GM18858 (cell line): ENCODE results near the gene COBLL1.

Experiments used
- ATAC-seq: cut with Tn5 transposase; IDR thresholded peaks from one replicate; pipeline ENCODE4 v1.9.1; 2021; ENCODE audit not compliant: unreplicated experiment

COBLL1 gene

DNA sequence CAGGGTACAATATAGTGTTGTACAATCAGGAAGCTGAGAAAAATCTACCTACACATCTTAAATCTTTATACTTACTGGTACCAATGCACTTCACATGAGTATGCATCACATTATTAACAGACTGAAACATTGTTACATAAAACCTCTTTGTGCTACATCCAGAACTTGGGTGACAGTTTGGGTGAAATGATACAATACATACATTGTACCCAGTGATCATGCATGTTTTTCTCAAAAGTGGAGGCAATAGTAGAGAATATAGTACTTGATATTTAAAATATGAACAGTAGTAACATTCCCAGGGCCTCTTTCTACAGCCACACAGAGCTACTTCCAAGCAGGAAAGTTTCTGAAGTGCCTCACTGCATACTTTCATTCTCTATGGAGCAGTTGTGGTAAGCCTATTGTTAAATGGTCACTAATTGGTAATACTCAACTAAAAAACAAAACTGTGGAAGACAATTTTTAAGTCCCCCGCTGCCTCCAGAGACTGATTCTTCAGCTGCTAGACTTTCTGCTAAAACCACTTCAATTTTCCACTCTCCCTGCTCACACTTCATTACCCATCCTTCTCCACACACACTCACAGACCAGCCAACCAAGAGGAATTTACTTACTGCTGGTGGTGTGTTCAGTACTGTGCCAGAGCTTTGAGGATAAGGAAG is 197.5 kb downstream of the COBLL1 start:
- ATAC-seq = no peak

DNA sequence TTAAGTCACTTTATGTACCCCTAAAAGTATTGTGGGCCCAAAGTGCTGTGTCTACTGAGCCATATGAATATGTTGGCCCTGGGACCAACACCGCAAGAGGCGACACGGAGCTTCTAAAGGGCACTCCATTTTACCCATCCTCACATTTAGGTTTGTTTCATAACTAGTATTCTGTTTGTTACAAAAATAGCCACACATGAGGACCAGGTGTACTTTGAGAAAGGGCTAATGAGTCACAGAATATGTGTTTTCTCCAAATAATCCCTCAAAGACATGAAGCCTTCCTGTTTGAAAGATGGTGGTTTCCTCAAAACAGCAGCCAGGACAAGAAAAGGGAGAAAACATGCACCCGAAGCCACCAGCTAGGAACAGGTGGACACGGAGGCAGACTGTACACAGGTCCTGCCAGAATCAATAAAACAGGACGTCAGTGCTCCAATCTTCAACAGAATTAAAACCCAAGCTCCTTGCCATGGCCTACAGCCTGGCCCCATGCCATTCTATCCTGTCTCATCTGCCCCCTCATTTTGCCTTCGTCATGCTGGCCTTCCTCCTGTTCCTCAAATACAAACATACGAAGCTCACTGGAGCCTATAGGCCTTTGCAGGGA is 198.6 kb downstream of the COBLL1 start:
- no peak for ATAC-seq

- no peak for ATAC-seq
These were observed 199.4 kb downstream of the COBLL1 start for GRCh38 chr2:164642268-164642667.
